ENCODE measurements around the gene INKA1. TPM values are rescaled to one million over a fixed set of nuclear protein-coding genes. Genes with fewer than 3 reads are reported as not detected.

INKA1 gene
- total RNA-seq, 1 experiment from 2014 or later, result 1.4 TPM

DNA sequence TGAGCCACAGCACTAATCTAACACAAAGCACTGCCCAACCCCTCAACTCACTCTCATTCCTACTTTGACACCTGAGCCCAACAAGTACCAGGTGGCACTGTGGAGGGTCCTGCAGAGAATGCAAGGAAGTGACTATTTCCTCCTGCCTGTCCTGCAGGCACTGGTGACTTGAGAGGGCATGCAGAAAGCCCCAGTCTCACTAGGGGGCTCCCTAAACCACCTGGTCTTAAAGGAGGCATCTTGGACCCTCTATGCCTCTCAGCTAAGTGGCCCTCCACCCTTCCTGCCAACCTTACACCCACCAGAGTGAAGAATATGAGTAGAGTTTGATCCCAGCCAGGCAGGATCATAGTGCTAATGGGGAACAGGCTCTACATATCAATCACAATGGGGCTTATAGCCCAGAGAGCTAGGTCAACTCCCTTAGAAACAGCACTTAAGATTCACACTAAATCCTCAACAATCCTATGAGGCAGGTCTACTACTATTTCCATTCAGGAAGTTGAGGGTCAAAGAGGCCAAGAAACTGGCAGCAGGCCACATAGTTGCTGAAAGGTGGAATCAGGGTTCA, 38.1 kb downstream of the INKA1 start:
- Mint-ChIP-seq H3K36me3 (ENCODE audit: insufficient read depth in 1 of 3, low read depth in 3 of 3) (peaks cover 37 to 75% (median 72%) of the 10 kb centered on the region in 3 experiments; a peak in 6 of 7 replicates), H3K4me1 (peaks cover 13 to 17% of the 10 kb centered on the region in 2 experiments), H3K27me3 (ENCODE audit: low read depth) (no peaks in the 10 kb centered on the region), H3K9me3 (no peaks in the 10 kb centered on the region), H3K27ac (peak overlapping the region in 1 of 3 experiments; percentile 55; a peak in 1 of 7 replicates), H3K4me3 (no peak overlapping the region)
- Histone ChIP-seq H3T11ph (ENCODE audit: low read length) (no peak overlapping the region), H2BK15ac (ENCODE audit: low read depth, low read length) (no peak overlapping the region), H3K79me1 (ENCODE audit: insufficient read depth, low read depth, low read length, poor library complexity, severe bottlenecking) (no peaks in the 10 kb centered on the region), H3K23ac (ENCODE audit: insufficient read length, low read depth, low read length) (no peak overlapping the region), H3K14ac (ENCODE audit: insufficient read depth, low read length) (no peak overlapping the region), H3K9ac (ENCODE audit: extremely low read depth, insufficient read length, low read length) (no peak overlapping the region), H2AK5ac (ENCODE audit: insufficient read length, low read length) (no peak overlapping the region), H3K4me1 (ENCODE audit: insufficient read depth, low read length) (no peaks in the 10 kb centered on the region), H2AFZ (ENCODE audit: low read length) (no peak overlapping the region), H4K91ac (ENCODE audit: insufficient read length, low read depth, low read length) (no peak overlapping the region), H2BK5ac (ENCODE audit: insufficient read length, low read length) (no peak overlapping the region), H3K79me2 (ENCODE audit: insufficient read depth, low read length) (no peaks in the 10 kb centered on the region), H3K23me2 (ENCODE audit: insufficient read length, low read depth, low read length, poor library complexity, severe bottlenecking) (no peaks in the 10 kb centered on the region), H2BK20ac (ENCODE audit: low read depth, low read length, poor library complexity, severe bottlenecking) (no peak overlapping the region), H4K8ac (replicated peaks; ENCODE audit: insufficient read length, low read depth, low read length) (no peak overlapping the region), H3K4me2 (ENCODE audit: insufficient read depth, insufficient read length, low read length) (no peak overlapping the region), H4K20me1 (ENCODE audit: control insufficient read depth, insufficient read depth, insufficient read length) (no peaks in the 10 kb centered on the region), H3K27me3 (ENCODE audit: insufficient read depth, low read length) (no peaks in the 10 kb centered on the region), H2BK120ac (ENCODE audit: low read depth, low read length, poor library complexity, severe bottlenecking) (no peak overlapping the region), H3K27ac (ENCODE audit: insufficient read length, low read depth, low read length) (no peak overlapping the region), H3K56ac (ENCODE audit: insufficient read length, low read depth, low read length) (no peak overlapping the region), H3K9me3 (ENCODE audit: control insufficient read depth, low read depth, low read length) (no peaks in the 10 kb centered on the region), H2BK12ac (ENCODE audit: insufficient read length, low read depth, low read length) (no peak overlapping the region), H3K18ac (ENCODE audit: insufficient read length, low read depth, low read length) (no peak overlapping the region), H4K5ac (ENCODE audit: insufficient read length, low read depth, low read length) (no peak overlapping the region), H3K4ac (ENCODE audit: low read depth, low read length) (no peak overlapping the region)
- peak; percentile 68 for DNase-seq
- TF ChIP-seq, protein P1, sequence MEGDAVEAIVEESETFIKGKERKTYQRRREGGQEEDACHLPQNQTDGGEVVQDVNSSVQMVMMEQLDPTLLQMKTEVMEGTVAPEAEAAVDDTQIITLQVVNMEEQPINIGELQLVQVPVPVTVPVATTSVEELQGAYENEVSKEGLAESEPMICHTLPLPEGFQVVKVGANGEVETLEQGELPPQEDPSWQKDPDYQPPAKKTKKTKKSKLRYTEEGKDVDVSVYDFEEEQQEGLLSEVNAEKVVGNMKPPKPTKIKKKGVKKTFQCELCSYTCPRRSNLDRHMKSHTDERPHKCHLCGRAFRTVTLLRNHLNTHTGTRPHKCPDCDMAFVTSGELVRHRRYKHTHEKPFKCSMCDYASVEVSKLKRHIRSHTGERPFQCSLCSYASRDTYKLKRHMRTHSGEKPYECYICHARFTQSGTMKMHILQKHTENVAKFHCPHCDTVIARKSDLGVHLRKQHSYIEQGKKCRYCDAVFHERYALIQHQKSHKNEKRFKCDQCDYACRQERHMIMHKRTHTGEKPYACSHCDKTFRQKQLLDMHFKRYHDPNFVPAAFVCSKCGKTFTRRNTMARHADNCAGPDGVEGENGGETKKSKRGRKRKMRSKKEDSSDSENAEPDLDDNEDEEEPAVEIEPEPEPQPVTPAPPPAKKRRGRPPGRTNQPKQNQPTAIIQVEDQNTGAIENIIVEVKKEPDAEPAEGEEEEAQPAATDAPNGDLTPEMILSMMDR (conservative IDR thresholded peaks at IDR 0.05), result peak; percentile 64
